GM21360 (cell line): ENCODE data around the gene GRIK4.

Source experiments
- ATAC-seq: cut with Tn5 transposase; IDR thresholded peaks from one replicate; pipeline ENCODE4 v1.9.1; 2021; ENCODE audit warnings: mild to moderate bottlenecking, moderate library complexity; ENCODE audit not compliant: unreplicated experiment

The GRIK4 gene

GRCh38 chr11:120894202-120894985, 382.8 kb downstream of the GRIK4 start:
- ATAC-seq, result no peak

GRCh38 chr11:120896687-120897086, 385.1 kb downstream of the GRIK4 start:
- ATAC-seq, result no peak

- ATAC-seq, result no peak
Measured at GRCh38 chr11:120898568-120898967, 387.0 kb downstream of the GRIK4 start.

GRCh38 chr11:120899720-120900119, 388.2 kb downstream of the GRIK4 start:
- ATAC-seq, result no peak

- ATAC-seq, result no peak
Measured at GRCh38 chr11:120900643-120901042, 389.1 kb downstream of the GRIK4 start.

- ATAC-seq, result no peak
Measured at GRCh38 chr11:120903686-120904085, 392.1 kb downstream of the GRIK4 start.

GRCh38 chr11:120904116-120904515, 392.6 kb downstream of the GRIK4 start:
- ATAC-seq, result no peak

GRCh38 chr11:120906766-120907165, 395.2 kb downstream of the GRIK4 start:
- ATAC-seq, result no peak

GRCh38 chr11:120907971-120908370, 396.4 kb downstream of the GRIK4 start:
- no peak for ATAC-seq

GRCh38 chr11:120908461-120909181, 397.1 kb downstream of the GRIK4 start:
- ATAC-seq, result no peak

GRCh38 chr11:120909676-120910416, 398.3 kb downstream of the GRIK4 start:
- ATAC-seq, result no peak

GRCh38 chr11:120911943-120912342, 400.4 kb downstream of the GRIK4 start:
- ATAC-seq, result no peak

GRCh38 chr11:120912504-120912903, 401.0 kb downstream of the GRIK4 start:
- no peak for ATAC-seq

- ATAC-seq, result no peak
Measured at GRCh38 chr11:120912915-120913314, 401.4 kb downstream of the GRIK4 start.

GRCh38 chr11:120914021-120914420, 402.5 kb downstream of the GRIK4 start:
- no peak for ATAC-seq

- ATAC-seq, result no peak
Measured at GRCh38 chr11:120914601-120915000, 403.1 kb downstream of the GRIK4 start.

- ATAC-seq, result no peak
Measured at GRCh38 chr11:120917559-120918239, 406.2 kb downstream of the GRIK4 start.

- no peak for ATAC-seq
Measured at GRCh38 chr11:120918257-120918656, 406.7 kb downstream of the GRIK4 start.

GRCh38 chr11:120919045-120919444, 407.5 kb downstream of the GRIK4 start:
- no peak for ATAC-seq

- no peak for ATAC-seq
Measured at GRCh38 chr11:120919566-120919965, 408.0 kb downstream of the GRIK4 start.
